ENCODE results near the gene ZSCAN22. TPM values are rescaled to one million over a fixed set of nuclear protein-coding genes. Genes with fewer than 3 reads are reported as not detected.

The ZSCAN22 gene
- total and polyA plus RNA-seq, 2 experiments from 2014 or later: 2.0 to 2.2 TPM

GRCh38 chr19:58318297-58318696, 8.5 kb upstream of the ZSCAN22 start:
- peak; percentile 1 for DNase-seq (ENCODE audit: low spot score)
- H3K9me2 ChIP-seq (replicated peaks; ENCODE audit: insufficient read depth): no peaks in the 10 kb centered on the region
- H3K4me1 ChIP-seq (ENCODE audit: insufficient read depth): no peaks in the 10 kb centered on the region
- TF ChIP-seq EZH2 (IDR thresholded peaks at IDR 0.05; ENCODE audit: borderline replicate concordance): no peak
- TF ChIP-seq CTCF (IDR thresholded peaks at IDR 0.05; ENCODE audit: poor library complexity): no peak
- TF ChIP-seq EZH2phosphoT487 (IDR thresholded peaks at IDR 0.05; ENCODE audit: low read depth, severe bottlenecking, unreplicated experiment): no peak
- no peak overlapping the region for H2AFZ ChIP-seq
- no peaks in the 10 kb centered on the region for H4K20me1 ChIP-seq (ENCODE audit: insufficient read depth, poor library complexity, severe bottlenecking)
- 88% methylated on average over 4 of the region's 4 CpGs for WGBS (ENCODE audit: low lambda C conversion rate, missing lambda C conversion rate)
- H3K9me3 ChIP-seq (ENCODE audit: low read depth): no peaks in the 10 kb centered on the region
- H3K27ac ChIP-seq: no peak overlapping the region
- peaks cover 2% of the 10 kb centered on the region for H3K79me2 ChIP-seq
- H3K4me3 ChIP-seq: no peak overlapping the region
- no peaks in the 10 kb centered on the region for H3K27me3 ChIP-seq
- H3K4me2 ChIP-seq: no peak overlapping the region
- no peaks in the 10 kb centered on the region for H3K36me3 ChIP-seq (replicated peaks; ENCODE audit: insufficient read depth, low read depth)

- H3K9me2 ChIP-seq (replicated peaks; ENCODE audit: insufficient read depth): no peaks in the 10 kb centered on the region
- no peak for DNase-seq (ENCODE audit: low spot score)
- no peak overlapping the region for H2AFZ ChIP-seq
- no peak overlapping the region for H3K27ac ChIP-seq
- H3K79me2 ChIP-seq: peaks cover 10% of the 10 kb centered on the region
- no peak overlapping the region for H3K4me2 ChIP-seq
- no peak overlapping the region for H3K4me3 ChIP-seq
- no peaks in the 10 kb centered on the region for H3K36me3 ChIP-seq (replicated peaks; ENCODE audit: insufficient read depth, low read depth)
- TF ChIP-seq EZH2 (IDR thresholded peaks at IDR 0.05; ENCODE audit: borderline replicate concordance) (no peak), EZH2phosphoT487 (IDR thresholded peaks at IDR 0.05; ENCODE audit: low read depth, severe bottlenecking, unreplicated experiment) (no peak), CTCF (IDR thresholded peaks at IDR 0.05; ENCODE audit: poor library complexity) (no peak)
- H4K20me1 ChIP-seq (ENCODE audit: insufficient read depth, poor library complexity, severe bottlenecking): no peaks in the 10 kb centered on the region
- H3K9me3 ChIP-seq (ENCODE audit: low read depth): no peaks in the 10 kb centered on the region
- WGBS (ENCODE audit: low lambda C conversion rate, missing lambda C conversion rate): 93% methylated on average over 10 of the region's 10 CpGs
- no peaks in the 10 kb centered on the region for H3K4me1 ChIP-seq (ENCODE audit: insufficient read depth)
- H3K27me3 ChIP-seq: no peaks in the 10 kb centered on the region
These were observed 7.6 kb upstream of the ZSCAN22 start for GRCh38 chr19:58319241-58319640.

- Histone ChIP-seq H2AFZ (no peak overlapping the region), H3K36me3 (replicated peaks; ENCODE audit: insufficient read depth, low read depth) (no peaks in the 10 kb centered on the region), H3K27me3 (no peaks in the 10 kb centered on the region), H3K4me1 (ENCODE audit: insufficient read depth) (peaks cover 12% of the 10 kb centered on the region), H3K9me2 (replicated peaks; ENCODE audit: insufficient read depth) (no peaks in the 10 kb centered on the region), H3K4me2 (peak overlapping the region; percentile 81), H3K9me3 (ENCODE audit: low read depth) (no peaks in the 10 kb centered on the region), H3K27ac (no peak overlapping the region), H4K20me1 (ENCODE audit: insufficient read depth, poor library complexity, severe bottlenecking) (no peaks in the 10 kb centered on the region), H3K79me2 (peaks cover 56% of the 10 kb centered on the region), H3K4me3 (no peak overlapping the region)
- TF ChIP-seq CTCF (IDR thresholded peaks at IDR 0.05; ENCODE audit: poor library complexity): no peak
- TF ChIP-seq EZH2 (IDR thresholded peaks at IDR 0.05; ENCODE audit: borderline replicate concordance): no peak
- TF ChIP-seq EZH2phosphoT487 (IDR thresholded peaks at IDR 0.05; ENCODE audit: low read depth, severe bottlenecking, unreplicated experiment): no peak
- WGBS (ENCODE audit: low lambda C conversion rate, missing lambda C conversion rate): 96% methylated on average over 6 of the region's 6 CpGs
- no peak for DNase-seq (ENCODE audit: low spot score)
These were observed 1.3 kb upstream of the ZSCAN22 start for GRCh38 chr19:58325311-58326022.

All from hepatocyte (in vitro differentiated cells).